K562 (cell line): ENCODE data around the gene THAP6. TPM values are rescaled to one million over a fixed set of nuclear protein-coding genes. Genes with fewer than 3 reads are reported as not detected.
A peak's percentile ranks its signal among the peaks of the same experiment; 100 is the strongest.

ENCODE experiments used
- ARNT ChIP-seq, 2 experiments: fragments of 450-650 bp; IDR thresholded peaks; 2 replicates each; pipeline ENCODE4 v1.6.1; 2016; ENCODE audit warnings: mild to moderate bottlenecking in 1 of 2
- ATF3 ChIP-seq, 2 experiments: fragments of 450-650 bp in 1 of 2; sonication (generic) in 1 of 2; formaldehyde crosslinking in 1 of 2; IDR thresholded peaks in 1 of 2; conservative IDR thresholded peaks in 1 of 2; 2 replicates each; pipeline versions ENCODE4 v1.6.1 to v1.8.1; 2016 to 2023; ENCODE audit warnings: mild to moderate bottlenecking in 2 of 2, moderate library complexity in 2 of 2, inconsistent platforms in 1 of 2, missing genetic modification reagents in 1 of 2
- CBFB ChIP-seq: sonication (generic); formaldehyde crosslinking; IDR thresholded peaks from 2 replicates; pipeline ENCODE4 v1.4.0; 2020; ENCODE audit warnings: mild to moderate bottlenecking, missing genetic modification reagents
- E2F5 ChIP-seq: sonication (generic); formaldehyde crosslinking; IDR thresholded peaks from 2 replicates; pipeline ENCODE4 v1.8.0; 2022; ENCODE audit warnings: mild to moderate bottlenecking, missing genetic modification reagents
- ELF1 ChIP-seq: fragments of 200-800 bp; sonication (Bioruptor generic); IDR thresholded peaks from 2 replicates; pipeline ENCODE4 v1.6.1; 2016; ENCODE audit warnings: missing genetic modification characterization, missing compliant biosample characterization
- FIP1L1 ChIP-seq: fragments of 200-400 bp; formaldehyde crosslinking; IDR thresholded peaks from 2 replicates; pipeline ENCODE4 v1.6.1; 2018; ENCODE audit warnings: mild to moderate bottlenecking, low read depth, low read length; ENCODE audit not compliant: poor library complexity, severe bottlenecking
- FOXP1 ChIP-seq: sonication (generic); formaldehyde crosslinking; IDR thresholded peaks from 2 replicates; pipeline ENCODE4 v1.8.0; 2022; ENCODE audit warnings: mild to moderate bottlenecking, missing genetic modification reagents
- HDGF ChIP-seq: fragments of 450-650 bp; IDR thresholded peaks from 2 replicates; pipeline ENCODE4 v1.6.1; 2016
- ID3 ChIP-seq, 2 experiments: fragments of 250-450 bp in 1 of 2; fragments of 450-650 bp in 1 of 2; sonication (Bioruptor Pico) in 1 of 2; IDR thresholded peaks; 2 replicates each; pipeline versions ENCODE4 v1.6.1 to v1.8.0; 2016 to 2021; ENCODE audit warnings: mild to moderate bottlenecking in 2 of 2, moderate library complexity in 2 of 2, missing compliant biosample characterization in 1 of 2, missing genetic modification characterization in 1 of 2
- KDM5B ChIP-seq: fragments of 200-600 bp; sonication (generic); IDR thresholded peaks from 2 replicates; pipeline ENCODE4 v1.6.1; 2012; ENCODE audit warnings: low read depth, mild to moderate bottlenecking, moderate library complexity, low read length, control low read depth, inconsistent platforms; ENCODE audit not compliant: insufficient replicate concordance
- KLF13 ChIP-seq: fragments of 450-650 bp; IDR thresholded peaks from 2 replicates; pipeline ENCODE4 v1.6.1; 2016; ENCODE audit warnings: missing genetic modification characterization, low read depth, mild to moderate bottlenecking, missing compliant biosample characterization, moderate library complexity, borderline replicate concordance
- MBD2 ChIP-seq: sonication (generic); IDR thresholded peaks from 2 replicates; pipeline ENCODE4 v1.6.1; 2016; ENCODE audit warnings: low read depth, borderline replicate concordance
- NFE2 ChIP-seq: IDR thresholded peaks from 2 replicates; pipeline ENCODE4 v1.6.1; 2014; ENCODE audit warnings: antibody characterized with exemption, low read depth
- PHF8 ChIP-seq: fragments of 200-600 bp; sonication (generic); IDR thresholded peaks from 2 replicates; pipeline ENCODE4 v1.6.1; 2012; ENCODE audit warnings: mixed run types, mild to moderate bottlenecking, inconsistent platforms, low read length, moderate library complexity, borderline replicate concordance
- PKNOX1 ChIP-seq: fragments of 450-650 bp; IDR thresholded peaks from 2 replicates; pipeline ENCODE4 v1.6.1; 2016
- RBFOX2 ChIP-seq: fragments of 200-400 bp; formaldehyde crosslinking; IDR thresholded peaks from 2 replicates; pipeline ENCODE4 v1.6.1; 2017; ENCODE audit warnings: low read depth, mild to moderate bottlenecking, low read length, moderate library complexity
- THAP12 ChIP-seq: fragments of 250-450 bp; sonication (Bioruptor Pico); IDR thresholded peaks from 2 replicates; pipeline ENCODE4 v1.9.0; 2021; ENCODE audit warnings: mild to moderate bottlenecking, inconsistent platforms
- ZC3H11A ChIP-seq: IDR thresholded peaks from 2 replicates; pipeline ENCODE4 v1.6.1; 2012; ENCODE audit warnings: low read depth, low read length, improper control_type of control experiment
- ZEB2 ChIP-seq: fragments of 450-650 bp; IDR thresholded peaks from 2 replicates; pipeline ENCODE4 v1.6.1; 2016
- ZNF175 ChIP-seq: fragments of 200-800 bp; sonication (Bioruptor generic); IDR thresholded peaks from 2 replicates; pipeline ENCODE4 v1.6.1; 2016; ENCODE audit warnings: low read depth, mild to moderate bottlenecking, missing genetic modification characterization, missing compliant biosample characterization
- polyA plus RNA-seq, 8 experiments: library from polyadenylated mRNA; depleted of rRNA in 4 of 8; stranded (reverse) in 5 of 8; unstranded in 3 of 8; fragments of >200 nt; fragmentation: Nextera tagmentation in 2 of 8; fragmentation: Illumina TruSeq in 1 of 8; extraction: Ambion mirVana in 2 of 8; extraction: Trizol in 1 of 8; gene quantifications; 2 replicates each; pipeline versions ENCODE4 v1.2.1 to v1.2.3, GENCODE V29; 2011 to 2014; ENCODE audit warnings: inconsistent platforms in 1 of 8, missing spikeins in 1 of 8
- total RNA-seq, 7 experiments: library from RNA; depleted of rRNA in 6 of 7; stranded (reverse); fragments of >200 nt in 6 of 7; fragmentation: Illumina TruSeq in 2 of 7; extraction: Trizol in 2 of 7; gene quantifications; 2 replicates each; pipeline versions ENCODE4 v1.2.1 to v1.2.3, GENCODE V29; 2011 to 2021; ENCODE audit warnings: low replicate concordance in 1 of 7

The THAP6 gene
- total and polyA plus RNA-seq, 9 of the 15 experiments (the other 6 are each of a cell fraction or from before 2014, with no cell fraction given) = 8.9 to 30.4 (median 17.3) TPM

- TF ChIP-seq ATF3 (IDR thresholded peaks at IDR 0.05) = no peak
- TF ChIP-seq ATF3 (CRISPR knock-in tag; conservative IDR thresholded peaks at IDR 0.05) = no peak
- peak; percentile 97 for TF ChIP-seq RBFOX2
- TF ChIP-seq KLF13 = peak; percentile 34; the same call in 1 of the 2 replicates
- TF ChIP-seq MBD2 = peak; percentile 73
- TF ChIP-seq ZC3H11A = no peak
- TF ChIP-seq ID3 (CRISPR knock-in tag; IDR thresholded peaks at IDR 0.05) = no peak
- TF ChIP-seq ID3 (tag; IDR thresholded peaks at IDR 0.05) = peak; percentile 55; the same call in 1 of the 2 replicates
- TF ChIP-seq FOXP1 (CRISPR knock-in tag) = peak; percentile 32; the same call in 1 of the 2 replicates
- 0 out of 2 replicates have a peak, but pooled peaks have one; percentile 51 for TF ChIP-seq CBFB (CRISPR knock-in tag)
- TF ChIP-seq KDM5B = peak; percentile 93
- TF ChIP-seq ZNF175 (CRISPR knock-in tag) = 0 out of 2 replicates have a peak, but pooled peaks have one; percentile 14
- peak; percentile 98 for TF ChIP-seq PHF8
- peak in 1 of 2 experiments; percentile 56; a peak in 2 of 4 replicates for TF ChIP-seq ARNT (IDR thresholded peaks at IDR 0.05)
- peak; percentile 96 for TF ChIP-seq ELF1 (tag)
- peak; percentile 66 for TF ChIP-seq PKNOX1
- TF ChIP-seq HDGF = peak; percentile 62; the same call in 1 of the 2 replicates
- TF ChIP-seq FIP1L1 = peak; percentile 34
- TF ChIP-seq E2F5 (CRISPR knock-in tag) = no peak
- 0 out of 2 replicates have a peak, but pooled peaks have one; percentile 7 for TF ChIP-seq THAP12
- peak; percentile 44; the same call in 1 of the 2 replicates for TF ChIP-seq ZEB2
- TF ChIP-seq NFE2 = no peak
Observed at GRCh38 chr4:75514131-75514948, at the start of gene THAP6, which contains the start of gene RCHY1 (continued).
